GM10266 (cell line): Measurements from ENCODE around the gene IQSEC2.

Source experiments
- DNase-seq: peaks from one replicate; pipeline ENCODE4 v3.0.0; 2012; ENCODE audit errors: extremely low spot score
- TF ChIP-seq, protein P1 (sequence below): IDR thresholded peaks from 2 replicates; pipeline ENCODE4 v1.5.1; 2012; ENCODE audit warnings: mild to moderate bottlenecking, low read depth; ENCODE audit not compliant: control insufficient read depth, insufficient read depth; ENCODE audit errors: missing control alignments

The IQSEC2 gene

GRCh38 chrX:53239474-53239873 lies 41.9 kb downstream of the IQSEC2 start:
- TF ChIP-seq, protein P1, sequence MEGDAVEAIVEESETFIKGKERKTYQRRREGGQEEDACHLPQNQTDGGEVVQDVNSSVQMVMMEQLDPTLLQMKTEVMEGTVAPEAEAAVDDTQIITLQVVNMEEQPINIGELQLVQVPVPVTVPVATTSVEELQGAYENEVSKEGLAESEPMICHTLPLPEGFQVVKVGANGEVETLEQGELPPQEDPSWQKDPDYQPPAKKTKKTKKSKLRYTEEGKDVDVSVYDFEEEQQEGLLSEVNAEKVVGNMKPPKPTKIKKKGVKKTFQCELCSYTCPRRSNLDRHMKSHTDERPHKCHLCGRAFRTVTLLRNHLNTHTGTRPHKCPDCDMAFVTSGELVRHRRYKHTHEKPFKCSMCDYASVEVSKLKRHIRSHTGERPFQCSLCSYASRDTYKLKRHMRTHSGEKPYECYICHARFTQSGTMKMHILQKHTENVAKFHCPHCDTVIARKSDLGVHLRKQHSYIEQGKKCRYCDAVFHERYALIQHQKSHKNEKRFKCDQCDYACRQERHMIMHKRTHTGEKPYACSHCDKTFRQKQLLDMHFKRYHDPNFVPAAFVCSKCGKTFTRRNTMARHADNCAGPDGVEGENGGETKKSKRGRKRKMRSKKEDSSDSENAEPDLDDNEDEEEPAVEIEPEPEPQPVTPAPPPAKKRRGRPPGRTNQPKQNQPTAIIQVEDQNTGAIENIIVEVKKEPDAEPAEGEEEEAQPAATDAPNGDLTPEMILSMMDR: no peak
- no peak for DNase-seq

- TF ChIP-seq, protein P1: no peak
- DNase-seq: no peak
Observed at GRCh38 chrX:53237056-53237455, 44.3 kb downstream of the IQSEC2 start.

DNA sequence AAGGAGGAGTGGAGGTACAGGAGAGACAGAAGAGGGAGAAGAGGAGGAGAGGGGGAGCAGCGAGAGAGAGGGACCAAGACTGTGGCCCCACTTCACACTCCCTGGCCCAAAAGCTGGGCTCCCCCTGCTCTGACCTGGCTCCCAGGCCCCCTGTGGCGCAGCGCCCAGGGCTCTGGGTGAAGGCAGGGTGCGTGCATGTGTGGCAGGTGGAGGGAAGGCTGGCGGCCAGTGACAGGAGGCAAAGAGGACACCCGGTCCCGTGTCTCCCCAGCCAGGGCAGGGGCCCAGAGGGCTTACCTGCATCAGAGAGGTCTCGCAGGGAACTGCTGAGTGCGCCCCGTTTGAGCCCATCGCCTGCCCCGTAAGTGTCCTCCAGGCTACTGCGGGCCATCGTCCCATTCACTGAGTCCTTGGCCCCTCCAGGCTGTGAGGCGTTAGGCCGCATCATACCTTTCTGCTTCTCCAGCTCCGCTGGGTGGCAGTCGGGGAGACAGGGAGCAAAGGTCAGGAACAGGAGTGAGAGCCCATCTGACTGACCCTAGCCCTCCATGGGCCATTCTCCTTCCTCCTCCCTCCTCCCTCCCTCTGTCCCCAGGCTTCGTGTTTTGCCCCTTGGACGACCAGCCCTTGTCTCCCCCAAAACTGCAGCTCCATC lies 45.2 kb downstream of the IQSEC2 start:
- DNase-seq: no peak

DNA sequence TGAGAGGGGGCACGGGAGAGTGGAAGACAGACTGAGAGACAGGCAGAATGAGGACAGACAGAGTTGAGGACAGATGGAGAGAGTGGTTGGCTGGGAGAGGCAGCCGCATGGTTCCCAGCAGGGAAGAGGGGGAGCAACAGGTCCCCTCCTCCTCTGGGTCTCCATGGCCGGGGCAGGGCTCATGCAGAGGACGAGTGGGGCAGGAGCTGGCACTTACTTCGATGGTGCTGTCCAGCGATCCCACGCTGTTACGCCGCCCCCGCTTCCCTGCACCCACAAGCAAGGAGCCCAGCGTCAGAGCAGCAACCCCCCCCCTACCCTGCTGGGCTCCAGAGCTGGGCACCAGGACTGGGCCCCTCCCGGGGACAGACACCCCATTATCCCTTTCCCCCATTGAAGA lies 45.8 kb downstream of the IQSEC2 start:
- no peak for DNase-seq
- TF ChIP-seq, protein P1: no peak

More for the DNA sequence above, 45.2 kb downstream of the IQSEC2 start:
- TF ChIP-seq, protein P1: no peak

DNA sequence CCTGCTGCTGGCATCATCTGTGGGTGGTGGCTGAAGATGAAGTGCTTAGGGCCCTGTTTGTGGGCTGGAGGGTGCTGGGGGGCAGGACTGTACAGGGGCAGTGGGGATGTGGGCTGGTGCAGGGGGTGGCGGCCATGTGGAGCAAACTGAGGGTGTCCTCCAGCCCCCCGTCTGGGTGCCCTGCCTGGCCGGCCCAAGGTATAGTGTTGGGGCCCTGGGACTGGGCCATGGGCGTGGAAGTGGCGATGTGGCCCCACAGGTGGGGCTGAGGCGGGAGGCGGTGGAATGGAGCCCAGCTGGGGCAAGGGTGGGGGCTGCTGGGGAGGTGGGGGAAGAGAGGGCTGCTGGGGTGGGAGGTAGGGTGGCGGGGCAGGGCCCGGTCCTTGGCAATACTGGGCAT lies 46.9 kb downstream of the IQSEC2 start:
- no peak for DNase-seq
- TF ChIP-seq, protein P1: no peak

DNA sequence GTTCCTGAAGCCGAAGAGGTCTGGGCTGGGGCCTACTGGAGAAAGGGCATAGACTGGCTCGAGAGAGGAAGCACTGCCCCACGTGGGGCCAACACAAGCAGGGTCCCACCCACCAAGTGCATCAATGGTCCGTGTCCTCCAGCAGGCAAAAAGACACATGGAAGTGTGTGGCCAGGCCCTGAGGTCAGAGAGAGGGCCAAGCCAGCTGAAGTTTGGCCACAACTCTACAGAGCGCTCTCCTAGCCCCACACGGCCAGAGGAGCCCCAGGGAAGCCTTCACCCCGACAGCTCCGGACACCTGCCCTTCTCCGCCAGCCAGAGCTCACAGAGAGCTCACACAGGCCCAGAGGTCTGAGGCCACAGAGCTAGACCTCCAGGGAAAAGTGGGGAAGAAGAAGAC lies 47.8 kb downstream of the IQSEC2 start:
- no peak for DNase-seq
- TF ChIP-seq, protein P1: no peak

DNA sequence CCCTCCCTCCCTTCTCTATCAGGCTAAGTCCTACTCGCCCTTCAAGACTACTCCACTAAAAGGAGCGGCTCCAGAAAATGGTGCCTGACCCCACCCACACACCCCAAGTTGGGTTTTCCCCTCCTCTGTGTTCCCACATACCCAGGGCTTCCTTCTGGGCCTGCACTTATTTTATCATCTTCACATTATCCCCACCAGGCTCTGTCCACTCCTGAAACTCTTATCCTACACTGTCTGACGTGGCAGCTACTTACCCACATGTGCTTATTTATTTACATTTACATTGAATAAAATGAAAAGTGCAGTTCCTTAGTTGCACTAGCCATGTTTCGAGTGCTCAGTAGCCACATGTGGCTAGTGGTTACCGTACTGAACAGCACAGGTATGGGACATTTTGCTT lies 51.3 kb downstream of the IQSEC2 start:
- DNase-seq: no peak
- TF ChIP-seq, protein P1: no peak
